Activated T-helper 1 cell treated with Interleukin-2 at 50 U/mL for 16 hours (primary cell): Measurements from ENCODE around the gene GALNT9.
"Not testable (repeated sequence)": the region's sequence is repeated elsewhere in the genome, so short reads cannot be mapped to it uniquely, and the experiment has no call there.

ENCODE experiments used
- DNase-seq: peaks from one replicate; pipeline ENCODE4 v3.0.0-alpha.2; 2020; ENCODE audit warnings: low read depth

The GALNT9 gene

GRCh38 chr12:132358241-132359225 is 29.1 kb upstream of the GALNT9 start:
- not testable (repeated sequence) for DNase-seq

DNA sequence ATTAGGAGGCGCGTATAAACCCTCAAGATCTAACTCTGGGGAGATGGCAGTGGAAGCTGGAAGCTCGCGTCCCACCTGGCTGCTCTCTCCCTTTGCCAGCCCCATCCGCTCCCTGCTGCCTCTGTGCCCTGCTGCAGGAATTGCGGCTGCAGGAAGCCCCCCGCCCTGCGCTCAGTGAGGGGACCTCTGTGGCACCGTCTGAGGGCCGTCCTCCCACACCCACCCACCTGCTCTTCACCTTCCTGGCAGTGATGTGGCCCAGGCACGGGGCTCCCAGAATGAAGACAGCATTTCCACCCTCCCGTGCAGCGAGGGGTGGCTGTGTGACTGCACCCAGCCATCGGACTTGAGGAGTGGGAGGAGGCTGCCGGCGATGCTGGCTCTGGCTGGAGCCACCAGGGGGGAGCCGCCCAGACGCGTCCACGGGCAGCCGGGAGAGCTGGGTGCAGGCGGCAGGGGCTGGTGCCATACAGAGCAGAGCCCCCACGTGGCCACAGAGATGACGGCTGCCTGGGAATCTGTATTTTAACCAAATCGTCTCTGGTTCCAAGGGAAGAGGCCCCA is 28.3 kb upstream of the GALNT9 start:
- DNase-seq: no peak

DNA sequence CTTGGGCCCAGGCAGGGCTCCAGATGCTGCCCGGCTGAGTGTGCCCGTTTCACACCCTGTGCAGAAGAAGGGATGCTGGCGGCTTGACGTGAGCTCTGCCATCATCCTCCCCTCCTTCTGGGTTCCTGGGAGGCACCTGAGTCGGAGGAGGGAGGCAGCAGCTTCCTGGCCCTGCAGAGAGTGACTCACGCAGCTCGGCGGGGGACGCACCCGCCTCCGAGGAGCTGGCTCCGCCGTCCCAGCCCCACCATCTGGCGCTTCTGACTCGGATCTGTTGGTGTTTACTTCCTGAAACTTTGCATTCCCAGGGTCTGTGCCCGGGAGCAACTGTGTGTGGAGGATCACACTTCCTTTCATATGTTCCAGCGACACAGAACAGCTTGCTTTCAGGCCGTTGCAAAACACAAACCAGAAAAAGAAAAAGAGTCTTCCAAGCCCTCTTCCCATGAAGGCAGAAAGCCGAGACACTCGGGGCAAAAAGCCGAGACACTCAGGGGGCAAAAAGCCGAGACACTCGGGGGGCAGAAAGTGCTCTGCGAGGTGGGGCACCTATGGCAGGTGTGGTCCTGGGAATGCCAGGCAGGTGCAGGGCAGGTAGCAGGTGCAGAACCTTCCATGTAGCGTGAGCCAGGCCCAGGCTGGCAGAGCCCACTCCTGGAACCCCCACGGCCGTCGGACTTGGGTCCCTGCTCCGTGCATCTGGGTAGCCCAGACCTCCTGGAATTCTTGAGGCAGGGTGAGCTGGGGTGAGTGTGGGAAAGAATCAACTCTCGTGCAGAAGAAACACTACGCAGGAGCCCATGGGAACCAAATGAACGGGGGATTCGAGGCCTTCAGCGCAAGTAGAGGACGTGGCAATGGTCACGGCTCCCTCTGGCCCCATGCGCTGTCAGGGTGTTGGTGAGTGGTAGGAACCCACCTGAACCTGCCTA is 27.6 kb upstream of the GALNT9 start:
- no peak for DNase-seq

- DNase-seq: no peak
Observed at GRCh38 chr12:132355742-132356681, 26.6 kb upstream of the GALNT9 start.

DNA sequence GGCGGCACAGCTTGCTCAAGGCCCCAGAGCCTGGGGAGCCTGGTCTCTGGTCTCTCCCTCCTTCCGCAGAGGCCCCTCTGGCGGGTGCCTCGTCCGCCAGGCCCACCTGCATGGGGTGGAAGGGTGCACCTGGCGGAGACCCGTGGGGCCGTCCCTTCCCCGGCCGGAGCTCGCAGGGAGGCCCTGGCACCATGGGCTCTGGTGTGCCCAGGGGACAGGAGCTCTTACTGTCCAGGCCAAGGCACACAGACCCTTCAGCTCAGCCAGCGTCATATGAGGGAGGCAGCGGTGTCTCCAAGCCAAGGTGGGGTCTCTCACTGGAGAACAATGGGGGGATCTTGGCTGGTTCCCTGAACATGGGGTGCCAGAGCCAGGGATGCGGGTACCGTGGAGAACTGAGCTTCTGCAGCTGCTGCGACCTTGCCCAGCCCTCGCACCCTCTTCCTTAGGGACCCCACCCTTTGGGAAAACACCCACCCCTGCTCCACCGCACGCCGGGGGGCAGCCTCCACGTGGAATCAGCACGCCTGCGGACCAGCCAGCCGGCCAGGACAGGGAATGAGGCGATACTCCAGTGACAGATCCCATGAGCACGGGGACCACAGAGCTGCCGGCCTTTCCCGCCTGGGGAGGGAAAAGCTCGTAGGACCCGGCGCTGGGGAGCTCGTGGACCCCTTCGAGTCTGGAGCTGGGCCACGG is 25.7 kb upstream of the GALNT9 start:
- DNase-seq: no peak

DNA sequence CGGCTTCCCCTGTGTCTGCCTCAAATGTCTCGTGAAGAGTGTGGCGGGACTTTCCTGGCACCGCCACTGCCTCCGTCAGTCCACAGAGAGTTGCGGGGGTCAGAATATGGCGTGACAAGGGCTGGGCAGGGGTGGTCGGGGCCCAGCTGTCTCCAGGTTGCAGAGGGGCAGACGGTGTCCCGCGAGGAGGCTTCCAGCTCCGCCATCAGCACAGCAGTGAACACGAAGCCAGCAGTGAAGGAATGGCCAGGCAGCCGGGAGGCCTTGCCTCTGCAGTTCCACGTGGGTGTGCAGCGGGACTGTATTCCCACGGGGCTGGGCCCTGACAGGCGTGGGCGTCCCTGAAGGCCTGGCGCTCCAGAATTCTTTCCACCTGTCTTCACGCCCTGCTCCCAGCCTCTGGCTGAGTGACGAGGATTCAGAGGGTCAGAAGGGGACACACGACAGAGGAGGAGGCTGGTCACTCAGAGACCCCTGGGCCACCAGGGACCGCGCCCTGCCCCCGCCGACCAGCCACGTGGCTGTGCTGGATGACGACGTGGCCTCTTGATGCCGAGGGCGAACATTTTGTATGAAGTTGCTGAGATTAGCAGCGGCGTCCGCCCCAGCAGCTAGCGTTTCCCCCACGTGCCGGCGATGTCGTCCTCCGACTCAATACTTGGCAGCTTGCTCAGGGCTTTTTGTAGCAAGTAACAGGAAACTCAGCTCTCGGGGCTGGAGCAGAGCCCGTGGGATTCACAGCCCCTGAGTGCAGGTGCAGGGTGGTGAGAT is 25.0 kb upstream of the GALNT9 start:
- DNase-seq: no peak

GRCh38 chr12:132353811-132354210 is 24.4 kb upstream of the GALNT9 start:
- DNase-seq: no peak

GRCh38 chr12:132352896-132353800 is 23.8 kb upstream of the GALNT9 start:
- no peak for DNase-seq

DNA sequence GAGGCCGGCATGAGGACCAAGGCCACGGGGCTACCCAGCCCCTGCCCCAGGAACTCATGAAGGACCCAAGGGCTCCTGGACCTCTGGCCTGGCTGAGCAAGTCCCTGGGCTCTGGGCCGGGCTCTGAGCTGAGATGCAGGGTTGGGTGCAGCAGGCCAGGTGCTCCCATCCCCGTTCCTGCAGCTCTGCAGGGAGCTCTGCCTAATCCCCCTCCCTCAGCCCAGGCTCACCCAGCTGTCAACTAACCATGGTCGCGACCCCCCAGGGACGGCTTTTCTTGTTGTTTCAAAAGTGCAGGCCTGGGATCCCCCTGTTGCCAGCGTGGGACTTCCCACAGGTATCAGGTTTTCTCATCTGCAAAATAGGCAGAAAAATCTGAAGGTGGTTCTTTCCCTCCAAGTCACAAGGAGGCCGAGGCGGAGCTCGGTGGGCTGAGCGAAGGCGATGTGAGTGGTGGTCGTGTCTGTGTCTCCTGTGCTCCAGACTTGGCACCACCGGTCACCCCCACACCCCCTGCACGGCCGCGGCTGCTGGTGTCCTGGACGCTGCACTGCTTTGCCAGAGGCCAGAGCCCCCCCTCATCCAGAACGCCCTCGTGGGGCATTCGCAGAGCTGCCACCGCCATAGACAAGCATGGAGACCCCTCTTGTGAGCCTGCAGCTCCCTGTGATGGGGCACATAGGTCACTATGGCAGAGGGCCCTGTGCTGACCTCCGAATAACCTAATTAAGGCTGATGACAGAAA is 22.5 kb upstream of the GALNT9 start:
- no peak for DNase-seq

GRCh38 chr12:132349501-132350131 is 20.2 kb upstream of the GALNT9 start:
- no peak for DNase-seq

DNA sequence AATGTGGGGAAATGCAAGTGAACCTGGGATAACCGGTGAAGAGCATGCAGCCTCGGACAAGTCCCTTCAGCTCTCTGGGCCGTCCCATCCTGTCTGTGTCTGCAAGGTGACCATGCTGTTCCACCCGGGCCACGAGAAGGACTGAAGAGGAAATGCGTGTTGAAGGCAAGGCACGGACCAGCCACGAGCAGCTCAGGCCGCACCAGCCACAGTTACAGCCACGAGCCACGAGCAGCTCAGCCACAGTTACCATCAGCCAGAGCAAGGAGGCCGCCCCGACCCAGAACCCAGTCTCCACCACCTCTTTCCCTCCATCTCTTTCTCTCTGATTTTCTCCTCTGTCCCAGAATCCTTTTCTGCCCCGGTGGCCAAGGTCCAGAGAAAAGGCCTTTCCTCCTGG is 18.8 kb upstream of the GALNT9 start:
- DNase-seq: no peak

DNA sequence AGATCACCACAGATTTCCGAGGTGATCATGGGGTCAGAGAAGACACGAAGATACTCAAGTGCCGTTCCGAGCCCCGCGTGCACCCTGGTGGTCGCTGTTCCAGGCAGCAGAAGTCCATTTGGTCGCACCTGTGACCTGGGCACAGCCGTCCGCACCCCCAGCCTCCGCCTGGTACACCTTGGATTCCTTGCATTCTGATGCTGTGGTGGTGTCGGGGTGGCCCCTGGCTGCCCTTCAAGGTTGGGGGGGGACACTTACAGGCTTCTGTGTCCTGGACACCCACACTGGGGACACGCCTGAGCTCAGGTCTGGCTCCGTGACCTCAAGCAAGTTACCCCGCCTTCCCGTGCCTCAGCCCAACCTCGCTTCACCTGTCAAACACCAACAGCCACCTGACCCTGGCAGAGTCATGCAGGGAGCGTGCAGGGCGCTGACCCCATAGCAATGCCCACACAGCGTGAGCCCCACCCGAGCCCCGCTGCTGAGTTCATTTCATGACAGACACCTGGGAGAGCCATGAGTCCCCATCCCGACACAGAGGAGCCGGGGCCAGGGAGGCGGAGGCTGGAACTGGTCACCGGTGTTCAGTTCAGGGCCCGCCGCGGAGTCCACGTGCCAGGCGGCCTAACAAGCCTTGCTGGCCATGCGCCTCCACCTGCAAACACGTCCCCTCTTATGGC is 17.9 kb upstream of the GALNT9 start:
- no peak for DNase-seq

DNA sequence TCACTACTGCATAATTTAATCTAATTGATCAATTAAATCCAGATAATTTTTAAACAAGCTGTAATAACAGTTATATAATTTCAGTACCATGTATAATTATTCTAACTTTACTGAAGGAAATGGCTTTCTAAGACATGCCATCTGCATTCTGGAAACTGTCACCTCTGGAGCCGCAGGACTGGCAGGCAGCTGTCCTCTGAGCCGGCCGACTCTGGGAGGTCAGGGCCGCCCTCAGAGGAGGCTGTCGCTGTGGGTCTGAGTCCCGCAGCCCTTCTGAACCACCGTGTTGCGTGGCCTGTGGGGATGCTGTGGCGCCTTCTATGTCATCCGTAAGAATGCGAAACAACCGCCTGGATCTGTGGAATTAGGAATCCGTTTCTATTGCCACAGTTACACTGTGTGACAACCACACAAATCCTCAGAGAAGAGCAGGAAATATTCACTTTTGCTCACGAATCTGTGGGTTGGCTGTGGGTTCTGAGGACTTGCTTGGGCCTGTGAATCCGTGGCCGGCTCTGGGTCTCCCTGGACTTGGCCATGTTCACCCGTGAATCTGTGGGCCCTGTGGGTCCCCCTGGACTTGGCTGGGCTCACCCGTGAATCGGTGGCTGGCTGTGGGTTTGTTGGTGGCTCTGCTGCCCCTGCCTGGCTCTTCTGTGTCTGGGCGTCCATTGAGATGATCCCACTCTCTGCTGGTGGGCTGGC is 17.2 kb upstream of the GALNT9 start:
- no peak for DNase-seq

DNA sequence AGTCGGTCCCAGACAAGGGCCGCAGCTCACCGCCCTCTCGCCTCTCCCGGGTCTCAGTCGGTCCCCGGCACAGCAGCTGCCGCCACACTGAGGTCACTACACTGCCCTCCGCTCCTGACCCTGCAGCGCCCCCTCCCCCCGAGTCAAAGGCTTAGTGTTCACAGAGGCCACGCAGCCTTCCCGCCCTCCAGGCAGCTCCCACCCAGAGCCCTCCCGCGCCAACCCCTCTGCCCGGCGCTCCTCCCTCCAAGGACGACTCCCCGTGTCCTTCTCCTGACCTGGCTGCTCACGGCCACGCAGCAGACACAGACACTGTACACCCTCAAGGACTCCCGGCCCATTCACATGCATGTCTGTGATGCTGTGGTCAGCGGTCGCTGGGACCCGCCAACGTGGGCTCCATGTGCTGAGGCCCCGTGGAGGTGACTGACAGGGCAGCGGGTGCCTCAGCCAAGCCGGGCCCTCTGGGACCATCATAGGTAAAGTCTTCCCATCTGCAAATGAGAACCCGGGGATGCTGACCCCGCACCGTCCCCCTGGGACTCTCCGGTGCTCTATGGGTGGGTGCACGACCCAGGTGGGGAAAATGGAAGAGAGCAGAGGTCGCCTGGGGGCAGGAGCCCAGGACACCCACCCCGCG is 16.3 kb upstream of the GALNT9 start:
- DNase-seq: no peak

DNA sequence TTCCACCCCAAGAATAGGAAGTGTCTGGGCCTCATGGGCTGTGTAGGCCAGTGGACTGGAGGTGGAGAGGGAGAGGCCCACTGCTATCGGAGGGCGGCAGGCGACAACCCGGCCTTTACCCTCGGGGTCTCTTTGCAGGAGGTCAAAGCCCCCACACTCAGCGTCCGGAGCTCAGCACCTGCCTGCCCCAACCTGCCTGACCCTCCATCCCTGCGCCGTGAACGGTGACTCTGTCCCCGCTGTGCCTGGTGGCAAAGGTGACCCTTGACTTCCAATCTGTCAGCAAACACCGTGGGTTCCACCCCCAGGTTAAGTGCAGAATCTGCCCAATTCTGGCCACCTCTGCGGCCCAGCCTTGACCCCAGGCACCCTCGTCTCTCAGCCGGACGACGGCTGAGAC is 15.7 kb upstream of the GALNT9 start:
- DNase-seq: no peak

DNA sequence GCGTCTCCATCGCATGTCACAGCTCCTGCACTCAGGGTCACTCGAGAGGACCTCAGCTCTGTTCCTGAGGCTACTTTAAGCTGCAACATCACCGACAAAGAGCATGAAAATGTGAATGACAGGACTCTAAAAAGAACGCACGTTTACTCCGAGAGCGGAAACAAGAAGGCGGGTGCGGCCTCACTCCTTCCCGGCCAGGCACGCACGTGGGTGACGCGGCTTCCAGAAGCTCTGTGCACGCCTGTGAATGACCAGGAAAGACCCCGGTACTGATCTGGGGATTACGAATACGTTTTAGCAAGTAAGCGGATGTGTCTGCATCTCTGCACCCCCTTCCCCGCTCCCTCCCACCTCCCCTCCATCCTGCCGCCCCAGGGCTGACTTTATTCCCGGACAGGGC is 15.2 kb upstream of the GALNT9 start:
- DNase-seq: no peak
